ENCODE data around the gene GAA. TPM values are rescaled to one million over a fixed set of nuclear protein-coding genes. Genes with fewer than 3 reads are reported as not detected.

Gene GAA
- total RNA-seq, 5 donors from 2014 or later (not counting 1 experiment from before 2014, with no cell fraction given), result 32.0 to 47.2 (median 42.1) TPM

DNA sequence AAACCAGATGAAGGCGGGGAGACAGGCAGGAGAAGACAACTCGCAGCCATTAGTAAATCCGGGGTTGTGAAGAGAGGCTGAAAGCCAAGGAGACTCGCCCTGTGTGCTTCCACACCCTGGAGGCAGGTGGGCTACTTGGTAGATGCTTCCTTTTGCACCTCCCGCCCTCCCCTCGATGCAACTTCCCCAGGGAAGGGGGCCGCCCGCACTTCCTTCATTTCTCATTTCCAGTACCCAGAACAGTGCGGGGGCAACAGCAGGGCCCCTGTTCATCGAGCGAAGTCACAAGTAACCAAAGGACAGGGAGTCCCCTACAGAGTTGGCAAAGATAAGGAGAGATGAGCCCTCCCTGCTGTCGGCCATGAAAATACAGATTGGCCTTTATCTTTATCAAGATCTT lies 40.0 kb upstream of the GAA start:
- 80% methylated on average over 5 of the region's 12 CpGs for WGBS (ENCODE audit: insufficient coverage)

DNA sequence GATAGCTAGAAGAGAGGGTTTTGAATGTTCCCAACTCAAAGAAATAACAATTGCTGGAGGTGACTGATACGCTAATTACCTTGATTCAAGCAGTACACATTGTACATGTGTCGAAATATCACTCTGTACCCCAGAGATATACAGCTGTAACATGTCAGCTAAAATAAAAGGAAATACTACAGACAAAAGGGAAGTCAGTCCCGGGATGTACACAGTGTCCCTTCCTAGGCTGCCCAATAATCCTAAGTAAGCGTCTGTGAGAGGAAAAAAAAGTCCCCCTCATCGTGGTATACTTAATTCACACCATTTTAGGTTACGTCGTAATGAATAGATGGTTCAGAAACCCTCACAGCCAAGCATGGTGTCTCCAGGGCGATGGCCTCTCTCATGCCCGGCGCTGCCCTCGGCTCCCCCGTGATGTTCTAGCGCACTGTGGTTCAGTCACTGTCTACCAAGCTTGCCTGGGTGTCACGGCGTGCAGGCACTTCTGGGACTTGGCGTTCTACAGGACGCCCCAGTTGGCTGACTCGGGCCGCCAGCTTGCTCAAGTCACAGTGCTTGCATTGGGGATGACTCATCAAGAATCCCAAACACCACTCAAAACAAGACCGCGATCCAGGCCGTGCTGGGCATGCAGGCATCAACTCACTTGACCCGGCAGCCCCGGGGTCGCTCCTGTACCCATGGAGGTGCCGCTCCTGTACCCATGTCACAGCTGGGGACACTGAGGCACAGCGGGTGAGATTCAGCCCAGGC lies 37.4 kb upstream of the GAA start:
- CTCF ChIA-PET, result no interaction called here
- 87% methylated on average over 20 of the region's 27 CpGs for WGBS (ENCODE audit: insufficient coverage)

More for the DNA sequence above, 40.0 kb upstream of the GAA start:
- H3K27ac ChIP-seq (ENCODE audit: low read length), result no peak overlapping the region
- no peak overlapping the region for H3K4me3 Mint-ChIP-seq
- H3K9me3 Mint-ChIP-seq, result no peaks in the 10 kb centered on the region
- H3K27ac Mint-ChIP-seq, result no peak overlapping the region
- no peaks in the 10 kb centered on the region for H3K36me3 Mint-ChIP-seq
- DNase-seq (no peak), ATAC-seq (replicated peaks in 1 of 4) (no peak)
- no peaks in the 10 kb centered on the region for H3K4me1 Mint-ChIP-seq
- POLR2A ChIA-PET, result no interaction called here
- no peaks in the 10 kb centered on the region for H3K4me1 ChIP-seq (ENCODE audit: control insufficient read depth in 1 of 2, extremely low read depth in 1 of 2, insufficient read depth in 2 of 2, low read length in 2 of 2)
- H3K9me3 ChIP-seq, result no peaks in the 10 kb centered on the region
- no peaks in the 10 kb centered on the region for H3K27me3 Mint-ChIP-seq
- no peak overlapping the region for H3K4me3 ChIP-seq (ENCODE audit: control insufficient read depth in 1 of 2, extremely low read depth in 1 of 2, low read length in 1 of 2)
- CTCF ChIA-PET, result no interaction called here
- H3K36me3 ChIP-seq (ENCODE audit: control insufficient read depth in 2 of 2, extremely low read depth in 1 of 2, insufficient read depth in 1 of 2, low read length in 1 of 2), result no peaks in the 10 kb centered on the region
- peaks cover 0 to 35% of the 10 kb centered on the region in 2 experiments for H3K27me3 ChIP-seq (replicated peaks in 1 of 2; ENCODE audit: control insufficient read depth in 2 of 2, extremely low read depth in 1 of 2, insufficient read depth in 2 of 2, low read length in 1 of 2)

DNA sequence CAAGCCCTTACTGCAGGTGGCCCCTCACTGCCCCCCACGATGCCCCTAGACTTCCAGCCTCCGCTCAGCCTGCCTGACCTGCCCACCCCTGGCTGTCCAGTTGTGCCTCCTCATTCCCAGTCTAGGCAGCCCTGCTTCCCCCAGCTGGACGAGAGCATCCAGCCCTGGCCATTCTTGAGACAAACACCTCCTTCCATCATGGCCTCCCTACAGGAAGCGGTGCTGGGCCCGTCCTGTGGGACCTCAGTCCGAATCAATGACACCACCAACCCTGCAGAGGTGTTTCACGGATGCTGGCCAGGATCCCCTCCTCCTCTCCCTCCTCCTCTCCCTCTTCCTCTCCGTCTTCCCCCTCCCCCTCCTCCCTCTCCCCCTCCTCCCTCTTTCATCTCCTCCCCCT lies 36.7 kb upstream of the GAA start:
- Histone ChIP-seq H3K36me3 (ENCODE audit: control insufficient read depth in 2 of 2, extremely low read depth in 1 of 2, insufficient read depth in 1 of 2, low read length in 1 of 2) (no peaks in the 10 kb centered on the region), H3K27me3 (replicated peaks in 1 of 2; ENCODE audit: control insufficient read depth in 2 of 2, extremely low read depth in 1 of 2, insufficient read depth in 2 of 2, low read length in 1 of 2) (peaks cover 0 to 37% of the 10 kb centered on the region in 2 experiments), H3K9me3 (no peaks in the 10 kb centered on the region), H3K4me1 (ENCODE audit: control insufficient read depth in 1 of 2, extremely low read depth in 1 of 2, insufficient read depth in 2 of 2, low read length in 2 of 2) (no peaks in the 10 kb centered on the region), H3K27ac (ENCODE audit: low read length) (no peak overlapping the region), H3K4me3 (ENCODE audit: control insufficient read depth in 1 of 2, extremely low read depth in 1 of 2, low read length in 1 of 2) (no peak overlapping the region)
- no peak for DNase-seq
- 84% methylated on average over 8 of the region's 8 CpGs for WGBS (ENCODE audit: insufficient coverage)
- Mint-ChIP-seq H3K27me3 (no peaks in the 10 kb centered on the region), H3K4me1 (peaks cover 0 to 1% (median 0%) of the 10 kb centered on the region in 3 donors), H3K36me3 (no peaks in the 10 kb centered on the region), H3K4me3 (no peak overlapping the region), H3K9me3 (no peaks in the 10 kb centered on the region), H3K27ac (no peak overlapping the region)
- ChIA-PET CTCF (no interaction called here), POLR2A (no interaction called here)
- ATAC-seq (replicated peaks in 1 of 4), result no peak

More for the DNA sequence above, 37.4 kb upstream of the GAA start:
- no peak overlapping the region for H3K4me3 Mint-ChIP-seq
- Histone ChIP-seq H3K4me1 (ENCODE audit: control insufficient read depth in 1 of 2, extremely low read depth in 1 of 2, insufficient read depth in 2 of 2, low read length in 2 of 2) (no peaks in the 10 kb centered on the region), H3K4me3 (ENCODE audit: control insufficient read depth in 1 of 2, extremely low read depth in 1 of 2, low read length in 1 of 2) (no peak overlapping the region), H3K27me3 (replicated peaks in 1 of 2; ENCODE audit: control insufficient read depth in 2 of 2, extremely low read depth in 1 of 2, insufficient read depth in 2 of 2, low read length in 1 of 2) (peaks cover 0 to 38% of the 10 kb centered on the region in 2 experiments), H3K36me3 (ENCODE audit: control insufficient read depth in 2 of 2, extremely low read depth in 1 of 2, insufficient read depth in 1 of 2, low read length in 1 of 2) (no peaks in the 10 kb centered on the region), H3K9me3 (no peaks in the 10 kb centered on the region), H3K27ac (ENCODE audit: low read length) (no peak overlapping the region)
- no peaks in the 10 kb centered on the region for H3K36me3 Mint-ChIP-seq
- H3K27ac Mint-ChIP-seq, result no peak overlapping the region
- H3K4me1 Mint-ChIP-seq, result peaks cover 0 to under 1% (median 0%) of the 10 kb centered on the region in 3 donors
- H3K27me3 Mint-ChIP-seq, result no peaks in the 10 kb centered on the region
- H3K9me3 Mint-ChIP-seq, result no peaks in the 10 kb centered on the region
- no peak for DNase-seq
- ATAC-seq (replicated peaks in 1 of 4), result no peak
- POLR2A ChIA-PET, result no interaction called here

DNA sequence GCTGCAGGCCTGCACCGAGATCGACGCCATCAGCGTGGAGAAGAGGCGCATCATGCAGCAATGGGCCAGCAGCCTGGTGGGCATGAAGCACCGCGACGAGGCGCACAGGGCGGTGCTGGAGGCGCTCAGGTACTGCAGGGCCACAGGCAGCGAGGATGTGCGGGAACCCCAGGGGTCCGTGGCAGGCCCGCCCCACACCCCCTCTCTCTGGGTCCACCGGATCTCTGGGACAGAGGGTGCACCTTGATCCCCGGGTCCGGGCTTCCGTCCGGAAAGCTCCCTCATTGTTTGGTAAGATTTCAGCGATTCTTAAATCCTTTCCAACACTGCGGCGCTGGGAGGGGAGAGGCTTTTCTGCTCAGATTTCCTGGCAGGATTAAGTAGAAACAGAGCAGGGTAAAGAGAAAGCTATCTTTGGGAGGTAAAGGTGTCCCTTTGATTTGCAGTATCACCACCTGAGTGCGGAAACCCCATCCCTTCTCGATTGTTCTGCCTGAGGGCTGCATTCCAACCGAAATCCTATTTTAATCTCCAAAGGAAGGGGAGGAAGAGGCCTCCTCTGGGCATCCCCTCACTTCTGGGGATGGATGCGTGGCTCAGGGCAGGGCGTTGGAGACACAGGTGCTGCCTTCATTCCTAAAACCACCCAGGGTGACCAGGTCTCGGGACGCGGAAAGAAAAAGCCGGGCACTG lies 35.8 kb upstream of the GAA start:
- no peaks in the 10 kb centered on the region for H3K36me3 ChIP-seq (ENCODE audit: control insufficient read depth in 2 of 2, extremely low read depth in 1 of 2, insufficient read depth in 1 of 2, low read length in 1 of 2)
- Mint-ChIP-seq H3K27ac (no peak overlapping the region), H3K9me3 (no peaks in the 10 kb centered on the region), H3K4me1 (peaks cover 0 to 1% (median 0%) of the 10 kb centered on the region in 3 donors), H3K36me3 (no peaks in the 10 kb centered on the region), H3K4me3 (no peak overlapping the region), H3K27me3 (no peaks in the 10 kb centered on the region)
- H3K27me3 ChIP-seq (replicated peaks in 1 of 2; ENCODE audit: control insufficient read depth in 2 of 2, extremely low read depth in 1 of 2, insufficient read depth in 2 of 2, low read length in 1 of 2), result peaks cover 0 to 39% of the 10 kb centered on the region in 2 experiments
- H3K4me1 ChIP-seq (ENCODE audit: control insufficient read depth in 1 of 2, extremely low read depth in 1 of 2, insufficient read depth in 2 of 2, low read length in 2 of 2), result no peaks in the 10 kb centered on the region
- ATAC-seq (replicated peaks in 1 of 4) (no peak), DNase-seq (no peak)
- H3K9me3 ChIP-seq, result no peaks in the 10 kb centered on the region
- no peak overlapping the region for H3K4me3 ChIP-seq (ENCODE audit: control insufficient read depth in 1 of 2, extremely low read depth in 1 of 2, low read length in 1 of 2)
- CTCF ChIA-PET, result interaction anchor here in 1 of 2 donors (1.0 kb wide), 1 partner anchor 60 kb away, joined by 5 read pairs; no protein-coding TSS in a partner anchor
- no peak overlapping the region for H3K27ac ChIP-seq (ENCODE audit: low read length)
- WGBS (ENCODE audit: insufficient coverage), result 90% methylated on average over 19 of the region's 32 CpGs
- POLR2A ChIA-PET, result no interaction called here

DNA sequence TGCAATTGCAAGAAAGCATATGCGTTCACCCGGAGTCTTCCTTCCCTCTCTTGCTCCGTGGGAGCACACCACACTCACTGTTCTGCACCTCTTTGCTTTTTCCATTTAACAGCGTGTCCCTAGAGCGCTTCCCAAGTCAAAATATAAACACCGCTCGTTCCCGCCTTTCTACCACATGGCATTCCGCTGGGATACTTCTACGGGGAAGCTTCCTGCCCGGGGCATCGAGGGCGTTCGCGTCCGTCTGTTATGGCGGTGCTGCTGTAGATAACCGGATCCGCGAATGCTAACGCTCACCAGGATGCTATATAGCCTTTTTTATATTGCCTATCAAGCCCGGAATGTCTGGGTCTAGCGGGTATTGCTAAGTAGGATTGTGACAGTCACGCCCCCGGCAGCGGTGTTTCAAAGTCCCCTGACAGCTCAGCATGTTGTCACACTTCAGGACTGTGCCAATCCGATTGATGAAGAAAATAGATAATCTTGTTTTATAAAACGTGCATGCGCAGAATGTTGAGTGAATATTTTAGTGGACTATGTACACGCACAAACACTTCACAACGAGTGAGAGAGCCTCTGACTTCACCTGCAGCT lies 33.9 kb upstream of the GAA start:
- Mint-ChIP-seq H3K4me1 (peaks cover 0 to 8% (median 6%) of the 10 kb centered on the region in 3 donors), H3K4me3 (no peak overlapping the region), H3K27me3 (no peaks in the 10 kb centered on the region), H3K27ac (no peak overlapping the region), H3K9me3 (no peaks in the 10 kb centered on the region), H3K36me3 (no peaks in the 10 kb centered on the region)
- 94% methylated on average over 27 of the region's 31 CpGs for WGBS (ENCODE audit: insufficient coverage)
- no peaks in the 10 kb centered on the region for H3K9me3 ChIP-seq
- no peak overlapping the region for H3K4me3 ChIP-seq (ENCODE audit: control insufficient read depth in 1 of 2, extremely low read depth in 1 of 2, low read length in 1 of 2)
- no peak overlapping the region for H3K27ac ChIP-seq (ENCODE audit: low read length)
- DNase-seq (no peak), ATAC-seq (replicated peaks in 1 of 4) (no peak)
- ChIA-PET CTCF (interaction anchor here in 1 of 2 donors (0.5 kb wide), 1 partner anchor 1081 kb away, joined by 6 read pairs; no protein-coding TSS in a partner anchor), POLR2A (no interaction called here)
- H3K4me1 ChIP-seq (ENCODE audit: control insufficient read depth in 1 of 2, extremely low read depth in 1 of 2, insufficient read depth in 2 of 2, low read length in 2 of 2), result peaks cover 0 to 7% of the 10 kb centered on the region in 2 experiments
- H3K36me3 ChIP-seq (ENCODE audit: control insufficient read depth in 2 of 2, extremely low read depth in 1 of 2, insufficient read depth in 1 of 2, low read length in 1 of 2), result no peaks in the 10 kb centered on the region
- H3K27me3 ChIP-seq (replicated peaks in 1 of 2; ENCODE audit: control insufficient read depth in 2 of 2, extremely low read depth in 1 of 2, insufficient read depth in 2 of 2, low read length in 1 of 2), result peaks cover 0 to 39% of the 10 kb centered on the region in 2 experiments

DNA sequence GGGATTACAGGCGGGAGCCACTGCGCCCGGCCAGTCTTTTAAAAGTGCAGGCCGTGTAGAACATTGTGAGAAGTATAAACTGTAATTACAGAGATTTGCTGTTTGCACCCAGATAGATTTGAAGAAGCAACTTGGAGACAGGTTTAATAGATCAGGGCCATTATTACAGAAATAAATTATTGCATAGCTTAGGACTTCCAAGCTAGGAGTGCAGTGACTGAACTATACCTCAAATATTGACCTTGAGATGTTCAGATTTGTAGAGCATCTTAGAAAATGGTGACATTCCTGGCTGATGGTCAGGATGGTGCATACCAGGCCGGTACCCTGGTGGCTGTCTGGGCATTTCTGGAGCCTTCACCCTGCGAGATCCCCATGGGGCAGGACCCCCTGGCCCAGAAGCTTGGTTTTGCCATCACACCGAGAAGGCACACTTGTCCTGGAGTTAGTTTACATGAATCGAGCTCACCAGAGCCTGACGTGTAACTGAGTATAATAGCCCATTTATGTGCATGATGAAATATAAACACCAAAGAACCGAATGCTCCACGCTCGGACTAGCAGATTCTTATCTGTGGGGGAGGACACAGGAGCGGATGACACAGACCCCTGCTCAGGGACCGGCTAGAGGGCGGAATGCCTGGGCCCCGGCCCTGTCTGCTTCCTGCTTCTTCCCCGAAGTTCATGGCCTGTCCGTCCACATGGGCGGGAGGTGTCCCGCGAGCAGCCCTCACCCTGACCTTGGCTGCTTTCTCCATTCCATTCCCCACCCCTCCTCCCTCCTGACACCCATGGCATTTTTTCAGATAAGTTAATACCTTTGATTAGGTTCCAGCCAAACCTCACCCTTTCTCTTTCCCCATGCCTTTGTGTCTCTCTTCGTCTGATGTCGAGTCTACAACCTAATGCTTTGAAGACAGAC lies 32.8 kb upstream of the GAA start:
- Mint-ChIP-seq H3K9me3 (no peaks in the 10 kb centered on the region), H3K36me3 (no peaks in the 10 kb centered on the region), H3K27me3 (no peaks in the 10 kb centered on the region), H3K4me3 (no peak overlapping the region), H3K4me1 (peaks cover 0 to 8% (median 6%) of the 10 kb centered on the region in 3 donors), H3K27ac (no peak overlapping the region)
- Histone ChIP-seq H3K4me1 (ENCODE audit: control insufficient read depth in 1 of 2, extremely low read depth in 1 of 2, insufficient read depth in 2 of 2, low read length in 2 of 2) (peaks cover 0 to 7% of the 10 kb centered on the region in 2 experiments), H3K27ac (ENCODE audit: low read length) (no peak overlapping the region), H3K9me3 (no peaks in the 10 kb centered on the region), H3K36me3 (ENCODE audit: control insufficient read depth in 2 of 2, extremely low read depth in 1 of 2, insufficient read depth in 1 of 2, low read length in 1 of 2) (no peaks in the 10 kb centered on the region), H3K4me3 (ENCODE audit: control insufficient read depth in 1 of 2, extremely low read depth in 1 of 2, low read length in 1 of 2) (no peak overlapping the region), H3K27me3 (replicated peaks in 1 of 2; ENCODE audit: control insufficient read depth in 2 of 2, extremely low read depth in 1 of 2, insufficient read depth in 2 of 2, low read length in 1 of 2) (peaks cover 0 to 36% of the 10 kb centered on the region in 2 experiments)
- WGBS (ENCODE audit: insufficient coverage), result 91% methylated on average over 13 of the region's 23 CpGs
- no peak for DNase-seq
- CTCF ChIA-PET, result no interaction called here
- no peak for ATAC-seq (replicated peaks in 1 of 4)
- POLR2A ChIA-PET, result no interaction called here
